ENCODE measurements around the gene CCDC80.

- no peak for TF ChIP-seq CTCF (IDR thresholded peaks at IDR 0.05; ENCODE audit: low read length)
- TF ChIP-seq EZH2 (IDR thresholded peaks at IDR 0.05; ENCODE audit: borderline replicate concordance, low read length), result no peak
These were observed 46.1 kb downstream of the CCDC80 start for GRCh38 chr3:112594856-112595255.

All from OCI-LY1 (cell line).